IPS-20b (cell line): ENCODE measurements around the gene DCUN1D1.

Experiments used
- H3K27ac ChIP-seq: one replicate; pipeline ENCODE4 v1.5.1; 2013; ENCODE audit warnings: low read length
- H3K27me3 ChIP-seq: 2 replicates; pipeline ENCODE4 v1.6.1; 2013; ENCODE audit warnings: mild to moderate bottlenecking, low read length, inconsistent platforms; ENCODE audit not compliant: insufficient read depth
- H3K36me3 ChIP-seq: 2 replicates; pipeline ENCODE4 v1.6.1; 2013; ENCODE audit warnings: low read depth, mild to moderate bottlenecking, inconsistent platforms, low read length, moderate library complexity; ENCODE audit not compliant: insufficient read depth
- H3K4me1 ChIP-seq: 2 replicates; pipeline ENCODE4 v1.6.1; 2013; ENCODE audit warnings: mild to moderate bottlenecking, control low read depth, inconsistent platforms, low read length, moderate library complexity; ENCODE audit not compliant: insufficient read depth
- H3K4me3 ChIP-seq: 2 replicates; pipeline ENCODE4 v1.5.1; 2013; ENCODE audit warnings: mild to moderate bottlenecking, low read length, inconsistent platforms
- H3K9ac ChIP-seq: 2 replicates; pipeline ENCODE4 v1.6.1; 2013; ENCODE audit warnings: low read depth, mild to moderate bottlenecking, inconsistent platforms, low read length, moderate library complexity
- H3K9me3 ChIP-seq: 2 replicates; pipeline ENCODE4 v1.6.1; 2013; ENCODE audit warnings: mild to moderate bottlenecking, low read depth, low read length, inconsistent platforms; ENCODE audit not compliant: insufficient read depth

The DCUN1D1 gene

GRCh38 chr3:182954553-182955235, 25.6 kb downstream of the DCUN1D1 start:
- H3K27ac ChIP-seq: no peak overlapping the region
- H3K9me3 ChIP-seq: no peaks in the 10 kb centered on the region
- peaks cover 3% of the 10 kb centered on the region; the same call in 1 of the 2 replicates for H3K4me1 ChIP-seq
- no peaks in the 10 kb centered on the region for H3K27me3 ChIP-seq
- H3K4me3 ChIP-seq: no peak overlapping the region
- peaks cover 31% of the 10 kb centered on the region for H3K36me3 ChIP-seq
- H3K9ac ChIP-seq: no peak overlapping the region

- Histone ChIP-seq H3K9ac (no peak overlapping the region), H3K36me3 (peaks cover 28% of the 10 kb centered on the region), H3K27me3 (no peaks in the 10 kb centered on the region)
Measured at GRCh38 chr3:182949688-182950087, 30.6 kb downstream of the DCUN1D1 start.

GRCh38 chr3:182948305-182948704, 32.0 kb downstream of the DCUN1D1 start:
- no peak overlapping the region for H3K9ac ChIP-seq
- peaks cover 17% of the 10 kb centered on the region for H3K4me1 ChIP-seq
- H3K27me3 ChIP-seq: no peaks in the 10 kb centered on the region
- no peaks in the 10 kb centered on the region for H3K9me3 ChIP-seq
- no peak overlapping the region for H3K27ac ChIP-seq
- H3K36me3 ChIP-seq: peaks cover 30% of the 10 kb centered on the region; the same call in 1 of the 2 replicates
- no peak overlapping the region for H3K4me3 ChIP-seq

More at GRCh38 chr3:182949688-182950087, 30.6 kb downstream of the DCUN1D1 start:
- no peak overlapping the region for H3K4me3 ChIP-seq
- H3K9me3 ChIP-seq: no peaks in the 10 kb centered on the region
- H3K27ac ChIP-seq: no peak overlapping the region
- H3K4me1 ChIP-seq: peaks cover 11% of the 10 kb centered on the region

- Histone ChIP-seq H3K36me3 (peaks cover 26% of the 10 kb centered on the region; the same call in 1 of the 2 replicates), H3K9ac (no peak overlapping the region), H3K27me3 (no peaks in the 10 kb centered on the region), H3K27ac (no peak overlapping the region), H3K9me3 (no peaks in the 10 kb centered on the region), H3K4me3 (no peak overlapping the region), H3K4me1 (peaks cover 17% of the 10 kb centered on the region)
Measured at GRCh38 chr3:182947888-182948287, 32.5 kb downstream of the DCUN1D1 start.

GRCh38 chr3:182941719-182942118, 38.6 kb downstream of the DCUN1D1 start:
- Histone ChIP-seq H3K9me3 (no peaks in the 10 kb centered on the region), H3K27me3 (no peaks in the 10 kb centered on the region), H3K4me1 (peaks cover 17% of the 10 kb centered on the region), H3K4me3 (no peak overlapping the region), H3K9ac (no peak overlapping the region), H3K27ac (no peak overlapping the region), H3K36me3 (peaks cover 11% of the 10 kb centered on the region)

GRCh38 chr3:182940266-182940808, 40.0 kb downstream of the DCUN1D1 start:
- H3K4me3 ChIP-seq: no peak overlapping the region
- H3K9ac ChIP-seq: no peak overlapping the region
- H3K36me3 ChIP-seq: peaks cover 8% of the 10 kb centered on the region
- H3K27ac ChIP-seq: no peak overlapping the region
- no peaks in the 10 kb centered on the region for H3K27me3 ChIP-seq
- no peaks in the 10 kb centered on the region for H3K9me3 ChIP-seq
- H3K4me1 ChIP-seq: peaks cover 12% of the 10 kb centered on the region

- H3K4me3 ChIP-seq: no peak overlapping the region
- no peak overlapping the region for H3K27ac ChIP-seq
- no peak overlapping the region for H3K9ac ChIP-seq
- no peaks in the 10 kb centered on the region for H3K27me3 ChIP-seq
- H3K4me1 ChIP-seq: no peaks in the 10 kb centered on the region
- no peaks in the 10 kb centered on the region; the same call in 1 of the 2 replicates for H3K36me3 ChIP-seq
- H3K9me3 ChIP-seq: no peaks in the 10 kb centered on the region
Measured at GRCh38 chr3:182937293-182938051, 42.9 kb downstream of the DCUN1D1 start.

GRCh38 chr3:182936918-182937285, 43.4 kb downstream of the DCUN1D1 start:
- H3K27me3 ChIP-seq: no peaks in the 10 kb centered on the region
- no peaks in the 10 kb centered on the region for H3K9me3 ChIP-seq
- H3K27ac ChIP-seq: no peak overlapping the region
- H3K4me1 ChIP-seq: no peaks in the 10 kb centered on the region
- no peak overlapping the region for H3K4me3 ChIP-seq
- no peak overlapping the region for H3K9ac ChIP-seq
- no peaks in the 10 kb centered on the region; the same call in 1 of the 2 replicates for H3K36me3 ChIP-seq

GRCh38 chr3:182936239-182936917, 44.0 kb downstream of the DCUN1D1 start:
- Histone ChIP-seq H3K9ac (no peak overlapping the region), H3K9me3 (no peaks in the 10 kb centered on the region), H3K4me1 (no peaks in the 10 kb centered on the region), H3K27ac (no peak overlapping the region), H3K36me3 (no peaks in the 10 kb centered on the region; the same call in 1 of the 2 replicates), H3K27me3 (no peaks in the 10 kb centered on the region), H3K4me3 (no peak overlapping the region)

GRCh38 chr3:182935803-182936202, 44.5 kb downstream of the DCUN1D1 start:
- H3K36me3 ChIP-seq: no peaks in the 10 kb centered on the region; the same call in 1 of the 2 replicates
- no peak overlapping the region for H3K27ac ChIP-seq
- no peaks in the 10 kb centered on the region for H3K27me3 ChIP-seq
- no peaks in the 10 kb centered on the region for H3K9me3 ChIP-seq
- H3K4me1 ChIP-seq: no peaks in the 10 kb centered on the region
- no peak overlapping the region for H3K4me3 ChIP-seq
- H3K9ac ChIP-seq: no peak overlapping the region

- peaks cover under 1% of the 10 kb centered on the region; the same call in 1 of the 2 replicates for H3K4me1 ChIP-seq
- no peak overlapping the region for H3K4me3 ChIP-seq
- no peaks in the 10 kb centered on the region for H3K27me3 ChIP-seq
- no peaks in the 10 kb centered on the region for H3K9me3 ChIP-seq
- H3K36me3 ChIP-seq: no peaks in the 10 kb centered on the region
- no peak overlapping the region for H3K9ac ChIP-seq
- H3K27ac ChIP-seq: no peak overlapping the region
Measured at GRCh38 chr3:182925944-182926337, 54.4 kb downstream of the DCUN1D1 start.
